GM18508 (cell line): ENCODE measurements around the gene SAA4.
"Not testable (repeated sequence)": the region's sequence is repeated elsewhere in the genome, so short reads cannot be mapped to it uniquely, and the experiment has no call there.

Experiments
- ATAC-seq: cut with Tn5 transposase; IDR thresholded peaks from one replicate; pipeline ENCODE4 v1.9.1; 2021; ENCODE audit warnings: moderate number of reproducible peaks; ENCODE audit not compliant: insufficient read depth, unreplicated experiment

SAA4 gene

DNA sequence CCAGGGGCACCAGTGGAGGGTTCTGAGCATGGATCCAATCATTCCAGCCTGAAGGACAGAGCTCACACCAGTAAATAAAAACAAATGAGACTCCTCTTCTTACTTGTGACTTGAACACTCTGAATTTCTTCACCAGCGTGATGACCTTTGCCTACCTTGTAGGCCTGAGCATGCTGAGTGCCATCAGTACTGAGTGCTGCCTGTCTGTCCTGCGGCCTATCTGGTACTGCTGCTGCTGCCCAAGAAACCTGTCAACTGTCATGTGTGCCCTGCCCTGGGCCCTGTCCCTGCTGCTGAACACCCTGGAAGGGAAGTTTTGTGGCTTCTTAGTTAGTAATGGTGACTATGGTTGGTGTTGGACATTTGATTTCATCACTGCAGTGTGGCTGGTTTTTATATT lies 40.1 kb downstream of the SAA4 start:
- no peak for ATAC-seq

DNA sequence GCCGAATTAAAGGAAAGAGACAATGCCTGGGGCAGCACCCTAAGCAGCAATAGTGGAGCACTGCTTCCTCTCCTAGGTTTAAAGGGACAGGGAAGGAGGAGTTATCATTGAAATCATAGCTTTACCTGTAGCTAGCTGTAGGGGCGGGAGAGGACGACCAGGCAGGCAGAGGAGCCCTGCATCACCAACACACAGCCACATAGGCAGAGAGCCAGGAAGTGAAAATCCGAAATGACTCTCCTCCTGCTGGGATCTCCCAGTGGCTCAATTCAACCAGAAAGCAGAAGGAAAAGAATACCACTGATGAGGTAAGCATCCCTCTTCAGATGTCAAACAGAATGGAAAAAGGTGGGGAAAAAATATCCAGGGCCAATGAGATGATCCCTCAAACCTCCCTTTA lies 43.6 kb downstream of the SAA4 start:
- ATAC-seq = no peak

DNA sequence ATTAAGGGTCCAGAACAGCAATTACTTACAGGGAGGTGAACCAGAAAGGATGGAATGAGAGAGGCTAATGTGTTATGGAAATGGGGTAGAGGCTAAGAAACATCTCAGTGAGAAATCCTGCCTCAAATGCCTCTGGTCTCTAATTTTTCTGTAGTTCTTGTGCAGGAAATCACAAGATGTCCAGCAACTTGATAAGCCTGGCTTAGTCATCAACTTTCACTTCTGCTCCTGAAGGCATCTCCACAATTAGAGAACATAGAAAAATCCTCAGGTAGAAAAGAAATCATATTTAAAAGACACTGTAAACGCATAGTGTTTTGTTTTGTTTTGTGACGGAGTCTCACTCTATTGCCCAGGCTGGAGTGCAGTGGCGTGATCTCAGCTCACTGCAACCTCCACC lies 45.2 kb downstream of the SAA4 start:
- no peak for ATAC-seq

DNA sequence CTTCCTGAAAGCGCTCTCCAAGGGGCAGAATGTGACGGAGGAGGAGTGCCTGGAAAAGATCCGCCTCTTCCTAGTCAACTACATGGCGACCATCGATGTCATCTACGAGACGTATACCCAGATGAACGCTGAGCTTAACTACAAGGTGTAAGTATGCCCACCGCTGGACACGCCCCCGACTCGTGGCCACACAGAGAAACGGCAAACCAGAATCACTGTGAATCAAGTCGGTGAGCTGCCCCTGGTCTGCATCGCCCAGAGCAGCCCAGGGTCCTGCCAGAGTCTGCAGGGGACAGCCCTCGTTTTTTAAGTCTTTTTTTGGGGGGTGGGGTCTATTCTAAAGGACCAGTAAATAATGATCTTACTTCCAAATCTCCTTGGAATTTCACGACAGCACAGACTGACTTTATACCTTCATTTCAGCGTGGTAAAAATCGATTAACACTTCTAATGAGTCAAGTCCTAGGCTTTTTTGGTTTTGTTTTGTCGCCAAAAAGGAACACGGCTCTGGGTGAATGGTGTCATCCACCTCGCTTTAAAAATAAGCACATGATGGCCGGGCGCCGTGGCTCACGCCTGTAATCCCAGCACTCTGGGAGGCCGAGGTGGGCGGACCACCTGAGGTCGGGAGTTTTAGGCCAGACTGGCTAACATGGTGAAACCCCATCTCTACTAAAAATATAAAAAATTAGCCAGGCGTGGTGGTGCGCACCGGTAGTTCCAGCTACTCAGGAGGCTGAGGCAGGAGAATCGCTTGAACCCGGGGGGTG lies 46.9 kb downstream of the SAA4 start:
- ATAC-seq = not testable (repeated sequence)

DNA sequence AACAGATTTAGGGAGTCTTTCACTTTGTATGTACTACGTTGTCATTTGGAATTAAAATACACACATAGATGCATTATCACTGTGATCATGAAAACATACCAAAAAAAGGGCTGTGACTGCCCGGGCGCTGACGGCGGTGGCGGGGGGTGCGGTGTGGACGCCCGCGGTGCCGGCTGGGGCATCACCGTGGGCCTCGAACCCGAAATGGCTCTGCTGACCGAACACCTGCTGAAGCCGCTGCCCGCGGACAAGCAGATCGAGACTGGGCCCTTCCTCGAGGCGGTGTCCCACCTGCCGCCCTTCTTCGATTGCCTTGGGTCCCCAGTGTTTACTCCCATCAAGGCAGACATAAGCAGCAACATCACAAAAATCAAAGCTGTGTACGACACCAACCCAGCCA lies 47.8 kb downstream of the SAA4 start:
- no peak for ATAC-seq
